ENCODE measurements around the gene FAM228A. TPM values are rescaled to one million over a fixed set of nuclear protein-coding genes. Genes with fewer than 3 reads are reported as not detected.

Gene FAM228A
- under 0.01 and 0.11 TPM in 2 replicates for total RNA-seq

GRCh38 chr2:24174851-24175277 lies at the start of gene FAM228A:
Gene FAM228A (plus strand): TSS chr2:24175053. CDS start chr2:24175481, 428 bp downstream.

Other genes with a start within 250 kb of the FAM228A start
- gene ATAD2B, start 247.9 kb upstream of the FAM228A start, total RNA-seq = 12.0 and 15.4 TPM in 2 replicates
- 11.6 and 13.9 TPM in 2 replicates for gene UBXN2A, start 234.6 kb upstream of the FAM228A start, total RNA-seq
- gene MFSD2B, start 165.0 kb upstream of the FAM228A start, total RNA-seq = under 0.01 and 0.11 TPM in 2 replicates
- gene WDCP, start 127.7 kb upstream of the FAM228A start, total RNA-seq = 9.0 and 12.1 TPM in 2 replicates
- 6.6 and 10.9 TPM in 2 replicates for gene FKBP1B, start 125.3 kb upstream of the FAM228A start, total RNA-seq
- 139 and 147 TPM in 2 replicates for gene SF3B6, start 98.7 kb upstream of the FAM228A start, total RNA-seq
- gene TP53I3, start 90.2 kb upstream of the FAM228A start, total RNA-seq = 31.3 and 65.1 TPM in 2 replicates
- 0.33 and 0.62 TPM in 2 replicates for gene PFN4, start 51.7 kb upstream of the FAM228A start, total RNA-seq
- 6.6 and 11.0 TPM in 2 replicates for gene FAM228B, start 51.6 kb upstream of the FAM228A start, total RNA-seq
- 38.7 and 42.6 TPM in 2 replicates for gene ITSN2, start 185.5 kb downstream of the FAM228A start, total RNA-seq